ENCODE results near the gene SCD. TPM values are rescaled to one million over a fixed set of nuclear protein-coding genes. Genes with fewer than 3 reads are reported as not detected.

SCD gene
- total and polyA plus RNA-seq, 2 experiments from 2014 or later, result 325 to 816 TPM

DNA sequence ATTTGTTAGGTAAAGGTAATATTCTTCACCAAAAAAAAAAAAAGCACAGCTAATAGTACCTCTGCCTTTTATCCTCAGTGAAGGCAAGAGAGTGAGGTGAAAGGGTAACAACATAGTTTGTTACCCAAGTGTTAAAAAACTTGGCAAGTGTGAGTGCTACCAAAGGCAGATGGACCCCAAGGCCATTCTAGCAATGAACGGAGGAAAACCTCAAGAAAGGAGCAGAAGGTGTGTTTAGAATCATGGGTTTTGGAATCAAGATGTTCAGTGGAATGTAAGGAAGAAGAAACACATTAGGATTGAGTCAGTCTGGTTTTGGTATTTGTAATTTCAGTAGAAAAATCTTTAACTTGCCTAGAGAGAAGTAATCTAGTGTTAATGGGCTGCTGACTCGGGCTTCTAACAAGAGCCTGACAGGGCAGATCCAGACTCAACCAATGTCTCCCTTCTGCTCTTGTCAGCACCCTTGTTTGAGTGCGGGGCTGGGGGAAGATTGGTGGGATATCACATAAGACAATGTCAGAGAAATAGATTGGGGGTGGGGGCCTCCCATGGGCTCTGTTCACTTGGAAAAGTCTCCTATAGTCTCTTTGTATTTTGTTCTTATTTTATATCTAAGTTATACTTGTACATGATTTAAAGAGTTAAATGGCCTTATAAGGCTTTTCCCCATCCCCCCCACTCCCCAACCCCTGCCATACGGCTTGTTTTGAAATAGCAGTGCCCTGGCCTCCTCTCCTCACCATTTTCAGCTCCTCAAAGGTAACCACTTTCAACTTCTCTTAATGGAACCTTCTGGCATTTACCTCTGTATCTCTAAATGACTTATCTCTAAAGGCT lies 44.4 kb downstream of the SCD start:
- no peak overlapping the region for H3K27ac Mint-ChIP-seq
- H3F3A ChIP-seq (replicated peaks; ENCODE audit: low read depth), result no peaks in the 10 kb centered on the region
- H3K4me1 ChIP-seq (ENCODE audit: insufficient read depth), result no peaks in the 10 kb centered on the region
- no peaks in the 10 kb centered on the region for H3K79me2 ChIP-seq (replicated peaks; ENCODE audit: insufficient read depth)
- TF ChIP-seq, protein P1, sequence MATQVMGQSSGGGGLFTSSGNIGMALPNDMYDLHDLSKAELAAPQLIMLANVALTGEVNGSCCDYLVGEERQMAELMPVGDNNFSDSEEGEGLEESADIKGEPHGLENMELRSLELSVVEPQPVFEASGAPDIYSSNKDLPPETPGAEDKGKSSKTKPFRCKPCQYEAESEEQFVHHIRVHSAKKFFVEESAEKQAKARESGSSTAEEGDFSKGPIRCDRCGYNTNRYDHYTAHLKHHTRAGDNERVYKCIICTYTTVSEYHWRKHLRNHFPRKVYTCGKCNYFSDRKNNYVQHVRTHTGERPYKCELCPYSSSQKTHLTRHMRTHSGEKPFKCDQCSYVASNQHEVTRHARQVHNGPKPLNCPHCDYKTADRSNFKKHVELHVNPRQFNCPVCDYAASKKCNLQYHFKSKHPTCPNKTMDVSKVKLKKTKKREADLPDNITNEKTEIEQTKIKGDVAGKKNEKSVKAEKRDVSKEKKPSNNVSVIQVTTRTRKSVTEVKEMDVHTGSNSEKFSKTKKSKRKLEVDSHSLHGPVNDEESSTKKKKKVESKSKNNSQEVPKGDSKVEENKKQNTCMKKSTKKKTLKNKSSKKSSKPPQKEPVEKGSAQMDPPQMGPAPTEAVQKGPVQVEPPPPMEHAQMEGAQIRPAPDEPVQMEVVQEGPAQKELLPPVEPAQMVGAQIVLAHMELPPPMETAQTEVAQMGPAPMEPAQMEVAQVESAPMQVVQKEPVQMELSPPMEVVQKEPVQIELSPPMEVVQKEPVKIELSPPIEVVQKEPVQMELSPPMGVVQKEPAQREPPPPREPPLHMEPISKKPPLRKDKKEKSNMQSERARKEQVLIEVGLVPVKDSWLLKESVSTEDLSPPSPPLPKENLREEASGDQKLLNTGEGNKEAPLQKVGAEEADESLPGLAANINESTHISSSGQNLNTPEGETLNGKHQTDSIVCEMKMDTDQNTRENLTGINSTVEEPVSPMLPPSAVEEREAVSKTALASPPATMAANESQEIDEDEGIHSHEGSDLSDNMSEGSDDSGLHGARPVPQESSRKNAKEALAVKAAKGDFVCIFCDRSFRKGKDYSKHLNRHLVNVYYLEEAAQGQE (IDR thresholded peaks at IDR 0.05; ENCODE audit: unreplicated experiment), result no peak
- TF ChIP-seq, protein P2, sequence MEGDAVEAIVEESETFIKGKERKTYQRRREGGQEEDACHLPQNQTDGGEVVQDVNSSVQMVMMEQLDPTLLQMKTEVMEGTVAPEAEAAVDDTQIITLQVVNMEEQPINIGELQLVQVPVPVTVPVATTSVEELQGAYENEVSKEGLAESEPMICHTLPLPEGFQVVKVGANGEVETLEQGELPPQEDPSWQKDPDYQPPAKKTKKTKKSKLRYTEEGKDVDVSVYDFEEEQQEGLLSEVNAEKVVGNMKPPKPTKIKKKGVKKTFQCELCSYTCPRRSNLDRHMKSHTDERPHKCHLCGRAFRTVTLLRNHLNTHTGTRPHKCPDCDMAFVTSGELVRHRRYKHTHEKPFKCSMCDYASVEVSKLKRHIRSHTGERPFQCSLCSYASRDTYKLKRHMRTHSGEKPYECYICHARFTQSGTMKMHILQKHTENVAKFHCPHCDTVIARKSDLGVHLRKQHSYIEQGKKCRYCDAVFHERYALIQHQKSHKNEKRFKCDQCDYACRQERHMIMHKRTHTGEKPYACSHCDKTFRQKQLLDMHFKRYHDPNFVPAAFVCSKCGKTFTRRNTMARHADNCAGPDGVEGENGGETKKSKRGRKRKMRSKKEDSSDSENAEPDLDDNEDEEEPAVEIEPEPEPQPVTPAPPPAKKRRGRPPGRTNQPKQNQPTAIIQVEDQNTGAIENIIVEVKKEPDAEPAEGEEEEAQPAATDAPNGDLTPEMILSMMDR (conservative IDR thresholded peaks at IDR 0.05; ENCODE audit: low read depth in 2 of 2), result no peak
- TF ChIP-seq ZNF331 (CRISPR knock-in tag; IDR thresholded peaks at IDR 0.05; ENCODE audit: low read depth) (no peak), STAT1 (IDR thresholded peaks at IDR 0.05; ENCODE audit: unreplicated experiment) (no peak), ZNF114 (CRISPR knock-in tag; IDR thresholded peaks at IDR 0.05) (no peak), POLR2AphosphoS5 (IDR thresholded peaks at IDR 0.05; ENCODE audit: low read depth) (no peak), EZH2phosphoT487 (IDR thresholded peaks at IDR 0.05; ENCODE audit: unreplicated experiment) (no peak), EZH2 (IDR thresholded peaks at IDR 0.05; ENCODE audit: low read depth, unreplicated experiment) (no peak), JUNB (IDR thresholded peaks at IDR 0.05; ENCODE audit: unreplicated experiment) (no peak), NANOG (IDR thresholded peaks at IDR 0.05; ENCODE audit: borderline replicate concordance) (no peak), CREB1 (CRISPR knock-in tag; IDR thresholded peaks at IDR 0.05; ENCODE audit: low read depth) (no peak)
- TF ChIP-seq, protein P3, sequence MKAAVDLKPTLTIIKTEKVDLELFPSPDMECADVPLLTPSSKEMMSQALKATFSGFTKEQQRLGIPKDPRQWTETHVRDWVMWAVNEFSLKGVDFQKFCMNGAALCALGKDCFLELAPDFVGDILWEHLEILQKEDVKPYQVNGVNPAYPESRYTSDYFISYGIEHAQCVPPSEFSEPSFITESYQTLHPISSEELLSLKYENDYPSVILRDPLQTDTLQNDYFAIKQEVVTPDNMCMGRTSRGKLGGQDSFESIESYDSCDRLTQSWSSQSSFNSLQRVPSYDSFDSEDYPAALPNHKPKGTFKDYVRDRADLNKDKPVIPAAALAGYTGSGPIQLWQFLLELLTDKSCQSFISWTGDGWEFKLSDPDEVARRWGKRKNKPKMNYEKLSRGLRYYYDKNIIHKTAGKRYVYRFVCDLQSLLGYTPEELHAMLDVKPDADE (IDR thresholded peaks at IDR 0.05), result no peak
- TF ChIP-seq, protein P4, sequence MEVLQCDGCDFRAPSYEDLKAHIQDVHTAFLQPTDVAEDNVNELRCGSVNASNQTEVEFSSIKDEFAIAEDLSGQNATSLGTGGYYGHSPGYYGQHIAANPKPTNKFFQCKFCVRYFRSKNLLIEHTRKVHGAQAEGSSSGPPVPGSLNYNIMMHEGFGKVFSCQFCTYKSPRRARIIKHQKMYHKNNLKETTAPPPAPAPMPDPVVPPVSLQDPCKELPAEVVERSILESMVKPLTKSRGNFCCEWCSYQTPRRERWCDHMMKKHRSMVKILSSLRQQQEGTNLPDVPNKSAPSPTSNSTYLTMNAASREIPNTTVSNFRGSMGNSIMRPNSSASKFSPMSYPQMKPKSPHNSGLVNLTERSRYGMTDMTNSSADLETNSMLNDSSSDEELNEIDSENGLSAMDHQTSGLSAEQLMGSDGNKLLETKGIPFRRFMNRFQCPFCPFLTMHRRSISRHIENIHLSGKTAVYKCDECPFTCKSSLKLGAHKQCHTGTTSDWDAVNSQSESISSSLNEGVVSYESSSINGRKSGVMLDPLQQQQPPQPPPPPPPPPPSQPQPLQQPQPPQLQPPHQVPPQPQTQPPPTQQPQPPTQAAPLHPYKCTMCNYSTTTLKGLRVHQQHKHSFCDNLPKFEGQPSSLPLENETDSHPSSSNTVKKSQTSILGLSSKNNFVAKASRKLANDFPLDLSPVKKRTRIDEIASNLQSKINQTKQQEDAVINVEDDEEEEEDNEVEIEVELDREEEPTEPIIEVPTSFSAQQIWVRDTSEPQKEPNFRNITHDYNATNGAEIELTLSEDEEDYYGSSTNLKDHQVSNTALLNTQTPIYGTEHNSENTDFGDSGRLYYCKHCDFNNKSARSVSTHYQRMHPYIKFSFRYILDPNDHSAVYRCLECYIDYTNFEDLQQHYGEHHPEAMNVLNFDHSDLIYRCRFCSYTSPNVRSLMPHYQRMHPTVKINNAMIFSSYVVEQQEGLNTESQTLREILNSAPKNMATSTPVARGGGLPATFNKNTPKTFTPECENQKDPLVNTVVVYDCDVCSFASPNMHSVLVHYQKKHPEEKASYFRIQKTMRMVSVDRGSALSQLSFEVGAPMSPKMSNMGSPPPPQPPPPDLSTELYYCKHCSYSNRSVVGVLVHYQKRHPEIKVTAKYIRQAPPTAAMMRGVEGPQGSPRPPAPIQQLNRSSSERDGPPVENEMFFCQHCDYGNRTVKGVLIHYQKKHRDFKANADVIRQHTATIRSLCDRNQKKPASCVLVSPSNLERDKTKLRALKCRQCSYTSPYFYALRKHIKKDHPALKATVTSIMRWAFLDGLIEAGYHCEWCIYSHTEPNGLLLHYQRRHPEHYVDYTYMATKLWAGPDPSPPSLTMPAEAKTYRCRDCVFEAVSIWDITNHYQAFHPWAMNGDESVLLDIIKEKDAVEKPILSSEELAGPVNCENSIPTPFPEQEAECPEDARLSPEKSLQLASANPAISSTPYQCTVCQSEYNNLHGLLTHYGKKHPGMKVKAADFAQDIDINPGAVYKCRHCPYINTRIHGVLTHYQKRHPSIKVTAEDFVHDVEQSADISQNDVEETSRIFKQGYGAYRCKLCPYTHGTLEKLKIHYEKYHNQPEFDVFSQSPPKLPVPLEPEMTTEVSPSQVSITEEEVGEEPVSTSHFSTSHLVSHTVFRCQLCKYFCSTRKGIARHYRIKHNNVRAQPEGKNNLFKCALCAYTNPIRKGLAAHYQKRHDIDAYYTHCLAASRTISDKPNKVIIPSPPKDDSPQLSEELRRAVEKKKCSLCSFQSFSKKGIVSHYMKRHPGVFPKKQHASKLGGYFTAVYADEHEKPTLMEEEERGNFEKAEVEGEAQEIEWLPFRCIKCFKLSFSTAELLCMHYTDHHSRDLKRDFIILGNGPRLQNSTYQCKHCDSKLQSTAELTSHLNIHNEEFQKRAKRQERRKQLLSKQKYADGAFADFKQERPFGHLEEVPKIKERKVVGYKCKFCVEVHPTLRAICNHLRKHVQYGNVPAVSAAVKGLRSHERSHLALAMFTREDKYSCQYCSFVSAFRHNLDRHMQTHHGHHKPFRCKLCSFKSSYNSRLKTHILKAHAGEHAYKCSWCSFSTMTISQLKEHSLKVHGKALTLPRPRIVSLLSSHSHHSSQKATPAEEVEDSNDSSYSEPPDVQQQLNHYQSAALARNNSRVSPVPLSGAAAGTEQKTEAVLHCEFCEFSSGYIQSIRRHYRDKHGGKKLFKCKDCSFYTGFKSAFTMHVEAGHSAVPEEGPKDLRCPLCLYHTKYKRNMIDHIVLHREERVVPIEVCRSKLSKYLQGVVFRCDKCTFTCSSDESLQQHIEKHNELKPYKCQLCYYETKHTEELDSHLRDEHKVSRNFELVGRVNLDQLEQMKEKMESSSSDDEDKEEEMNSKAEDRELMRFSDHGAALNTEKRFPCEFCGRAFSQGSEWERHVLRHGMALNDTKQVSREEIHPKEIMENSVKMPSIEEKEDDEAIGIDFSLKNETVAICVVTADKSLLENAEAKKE (CRISPR knock-in tag; IDR thresholded peaks at IDR 0.05), result no peak
- H3K9me2 ChIP-seq (ENCODE audit: insufficient read depth), result no peaks in the 10 kb centered on the region
- H3K36me3 ChIP-seq (ENCODE audit: insufficient read depth), result peaks cover 13% of the 10 kb centered on the region
- peaks cover 3% of the 10 kb centered on the region for H3K27me3 Mint-ChIP-seq (ENCODE audit: insufficient read depth, low read depth, poor library complexity)
- H3K27ac ChIP-seq (ENCODE audit: low read depth), result no peak overlapping the region
- H3K36me3 Mint-ChIP-seq (ENCODE audit: low read depth), result peaks cover 27% of the 10 kb centered on the region
- H3K4me1 Mint-ChIP-seq, result no peaks in the 10 kb centered on the region
- no peaks in the 10 kb centered on the region for H4K20me1 ChIP-seq (replicated peaks; ENCODE audit: insufficient read depth)
- H3K4me3 ChIP-seq, result no peak overlapping the region
- no peak overlapping the region for H3K4me3 Mint-ChIP-seq
- no peak overlapping the region for H2AFZ ChIP-seq
- no peak for DNase-seq (ENCODE audit: low spot score)
- H3K27me3 ChIP-seq (ENCODE audit: insufficient read depth), result no peaks in the 10 kb centered on the region
- no peak overlapping the region for H3K4me2 ChIP-seq
- ATAC-seq, result no peak
- H3K9me3 Mint-ChIP-seq, result peaks cover 13% of the 10 kb centered on the region

Data from GM23338 (cell line).